T-helper 2 cell treated with Interferon-gamma antibody and Interleukin-4, amounts not matched to agents 100 ng/mL and 5 ng/mL, for 36 hours (primary cell): ENCODE data around the gene DBNL. TPM values are rescaled to one million over a fixed set of nuclear protein-coding genes. Genes with fewer than 3 reads are reported as not detected.

ENCODE experiments used
- intact Hi-C: fragments of 100-400 bp; cut with micrococcal nuclease; formaldehyde crosslinking; loops from one replicate; pipeline ENCODE4 v1.15.1; 2023
- total RNA-seq: library from RNA; stranded (reverse); gene quantifications from 2 replicates; pipeline ENCODE4 v1.2.3, GENCODE V29; 2022

Gene DBNL
- total RNA-seq, 1 donor from 2014 or later = 173 TPM

DNA sequence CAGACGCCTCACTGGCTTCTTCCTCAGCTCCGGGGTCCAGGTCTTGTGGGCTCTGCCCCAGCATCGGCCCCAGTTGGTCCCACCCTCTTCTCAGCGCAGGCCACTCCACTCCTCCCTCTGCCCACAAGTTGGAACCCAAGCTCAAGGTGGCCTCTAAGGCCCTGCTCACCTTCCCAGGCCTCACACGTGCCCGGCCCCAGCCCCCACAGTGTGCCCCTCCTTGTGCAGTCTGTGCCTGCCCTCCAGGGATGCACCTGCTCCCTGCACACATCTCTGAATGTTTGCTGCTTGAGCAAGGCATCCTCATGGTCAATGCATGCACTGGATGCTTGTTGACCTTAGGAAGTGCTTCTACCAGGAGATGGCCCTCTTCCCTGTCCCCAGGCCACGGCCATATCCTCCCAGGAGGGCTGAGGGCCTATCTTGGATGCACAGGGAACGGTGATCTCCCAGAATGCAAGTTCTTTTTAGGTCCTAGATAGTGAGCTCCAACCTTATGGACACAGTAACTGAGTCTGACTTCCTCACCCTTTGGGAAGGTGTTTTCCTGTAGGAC is 51.9 kb downstream of the DBNL start:
- intact Hi-C loops = no loop called here

DNA sequence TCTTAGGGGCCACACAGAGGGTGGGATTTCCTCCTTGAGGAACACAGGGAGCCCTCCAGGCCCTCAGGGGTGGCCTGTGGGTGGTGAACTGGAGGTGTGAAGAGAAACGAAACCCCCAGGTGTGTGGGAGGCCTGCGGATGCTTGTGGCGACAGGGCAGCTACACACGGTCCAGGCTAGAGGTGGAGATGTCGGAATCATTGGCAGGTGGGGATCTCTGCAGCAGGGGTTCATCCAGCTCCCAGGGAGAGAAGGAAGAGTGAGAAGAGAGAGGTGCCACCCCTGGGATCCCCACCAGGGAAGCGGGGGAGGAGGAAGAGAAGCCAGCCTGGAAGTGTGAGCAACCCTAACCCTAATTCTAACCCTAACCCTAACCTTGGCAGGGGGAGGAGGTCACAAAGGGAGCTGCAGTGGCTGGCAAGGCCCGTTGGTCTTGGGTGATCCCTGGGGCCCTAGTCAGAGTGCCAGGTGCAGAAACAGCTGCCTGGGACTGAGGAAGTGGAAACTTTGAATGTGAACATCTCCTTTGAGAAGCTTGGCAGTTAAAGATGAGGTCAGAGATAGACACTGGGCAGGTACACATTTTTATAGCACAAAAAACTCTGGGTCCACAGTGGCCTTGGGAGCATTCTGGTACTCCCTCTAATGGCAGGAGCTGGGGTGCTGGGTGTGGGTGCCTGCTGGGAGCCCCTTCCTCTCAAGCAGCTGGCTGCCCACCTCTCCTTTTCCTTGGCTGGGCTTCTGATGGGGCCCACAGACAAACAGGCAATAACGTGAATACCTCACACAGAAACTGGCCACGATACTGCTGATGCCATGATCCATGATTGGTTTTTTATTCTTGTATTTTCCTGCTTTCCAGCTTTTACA is 52.8 kb downstream of the DBNL start:
- intact Hi-C loops = loop anchor here (1.0 kb wide), 1 partner anchor 15 kb away; the partner anchor contains the start of gene POLM

DNA sequence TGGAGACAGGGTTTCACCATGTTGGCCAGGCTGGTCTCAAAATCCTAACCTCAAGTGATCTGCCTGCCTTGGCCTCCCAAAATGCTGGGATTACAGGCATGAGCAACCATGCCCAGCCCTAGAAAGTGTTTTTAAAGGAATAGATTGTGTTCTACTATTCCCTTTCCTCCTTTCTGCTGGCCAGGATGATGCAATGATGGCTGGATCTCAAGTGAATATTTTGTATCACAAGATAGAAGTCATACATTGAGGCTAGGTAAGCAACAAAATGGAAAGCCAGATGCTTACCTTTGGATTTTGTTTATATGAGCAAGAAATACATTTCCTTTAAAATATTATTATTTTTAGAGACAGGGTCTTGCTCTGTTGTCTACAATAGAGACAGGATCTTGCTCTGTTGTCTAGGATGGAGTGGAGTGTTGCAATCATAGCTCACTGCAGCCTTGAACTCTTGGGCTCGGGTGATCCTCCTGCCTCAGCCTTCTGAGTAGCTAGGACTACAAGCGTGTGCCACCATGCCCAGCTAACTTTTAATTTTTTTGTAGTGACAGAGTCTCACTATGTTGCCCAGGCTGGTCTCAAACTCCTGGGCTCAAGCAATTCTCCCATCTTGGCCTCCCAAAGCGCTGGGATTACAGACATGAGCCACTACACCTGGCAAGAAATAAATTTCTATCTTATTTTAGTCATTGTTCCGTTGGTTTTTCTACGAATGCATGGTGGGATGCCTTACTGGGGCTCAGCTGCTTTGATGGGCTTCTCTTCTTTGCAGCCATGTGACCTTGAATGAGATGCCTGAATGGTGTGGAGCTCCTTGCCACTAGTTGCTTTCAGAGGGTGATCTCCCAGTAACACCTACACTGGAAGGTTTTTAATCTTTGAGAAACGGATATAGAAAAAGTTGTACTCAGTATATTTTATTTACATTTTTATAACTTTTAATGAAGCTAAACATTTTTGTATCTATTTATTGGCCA is 53.9 kb downstream of the DBNL start:
- intact Hi-C loops = no loop called here

DNA sequence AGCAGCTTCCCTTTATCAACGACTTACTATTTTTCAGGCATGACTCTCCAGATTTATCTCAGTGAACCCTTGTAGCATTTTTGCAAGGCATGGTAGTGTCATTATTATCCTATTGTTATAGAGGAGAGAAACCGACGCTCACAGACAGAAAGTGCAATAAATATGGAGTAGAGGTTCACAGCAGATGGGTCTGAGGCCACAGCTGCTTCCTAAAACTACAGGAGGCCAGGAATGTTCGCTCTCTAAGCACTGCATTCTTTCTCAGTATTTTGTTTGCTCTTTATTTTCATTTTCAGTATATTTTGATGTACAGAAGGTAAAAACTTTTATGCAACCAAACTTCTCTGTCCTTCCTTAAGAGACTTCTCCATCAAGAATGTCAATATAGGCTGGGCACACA is 55.2 kb downstream of the DBNL start:
- intact Hi-C loops = no loop called here

DNA sequence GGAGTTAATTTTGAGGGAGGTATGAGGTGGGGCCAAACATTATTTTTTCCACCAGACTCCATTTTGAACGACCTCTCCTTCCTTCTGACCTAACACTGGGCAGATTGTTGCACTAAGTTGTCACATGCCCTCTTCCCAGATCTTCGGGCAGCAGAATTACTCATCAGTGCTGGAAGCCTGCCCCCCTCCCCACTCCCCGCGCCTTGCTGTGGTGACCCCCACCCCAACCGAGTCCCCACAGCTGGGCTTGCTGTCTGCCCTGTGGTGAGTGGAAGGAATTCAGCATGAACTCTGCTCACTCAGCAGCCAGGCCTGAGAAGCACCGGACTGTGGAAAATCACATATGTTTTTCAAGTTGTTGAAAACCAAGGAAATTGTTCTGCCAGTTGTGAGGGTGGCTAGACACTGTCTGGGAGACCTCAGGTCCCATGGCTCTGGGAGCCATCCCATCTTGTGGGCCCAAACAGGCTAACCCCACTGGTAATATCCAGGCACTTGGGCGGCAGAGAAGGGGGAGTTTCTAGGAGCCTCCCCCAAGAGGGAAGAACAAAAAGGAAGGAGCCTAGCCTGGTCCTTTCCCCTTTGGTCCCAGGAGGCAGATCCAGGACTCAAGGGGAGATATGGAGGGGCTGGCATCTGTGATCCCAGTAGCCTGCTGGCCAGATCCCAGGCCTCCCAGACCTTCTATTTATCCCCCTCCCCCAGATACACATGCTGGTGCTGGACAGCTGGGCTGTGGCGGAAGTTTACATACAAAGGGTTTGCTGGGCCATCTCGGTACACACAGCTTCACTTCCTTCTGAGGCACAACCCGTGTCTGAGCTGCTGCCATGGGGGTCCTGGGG is 56.2 kb downstream of the DBNL start:
- intact Hi-C loops = no loop called here

DNA sequence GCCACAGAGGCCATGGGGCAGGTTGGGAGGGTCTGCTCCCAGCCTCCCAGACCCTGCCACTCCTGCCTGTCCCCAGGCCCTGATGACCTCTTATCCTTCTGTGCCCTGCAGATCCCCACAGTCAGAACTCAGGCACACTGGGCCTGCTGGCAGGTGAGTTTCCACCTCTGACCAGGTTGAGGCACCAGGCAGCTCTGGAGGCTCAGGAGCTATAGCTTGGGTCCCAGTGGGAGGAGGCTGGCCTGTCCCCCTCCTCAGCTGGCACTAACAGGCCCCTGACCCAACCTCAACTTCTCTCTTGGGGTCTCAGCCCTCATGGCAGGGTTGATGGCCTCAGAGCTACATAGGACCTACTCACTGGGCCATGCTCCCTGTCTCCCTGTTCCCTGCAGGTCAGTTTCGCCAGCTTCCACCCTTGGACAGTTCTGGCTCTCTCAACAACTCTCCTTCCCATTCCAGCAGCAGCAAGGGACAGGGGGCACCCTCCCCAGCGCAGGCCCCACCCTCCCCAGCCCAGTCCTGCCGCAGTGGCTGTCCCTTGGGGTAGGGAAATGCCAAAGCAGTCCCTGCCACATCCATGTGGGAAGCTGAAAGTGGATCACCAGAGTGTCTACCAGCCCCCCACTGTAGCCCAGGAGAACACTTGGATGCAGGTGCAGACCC is 56.9 kb downstream of the DBNL start:
- intact Hi-C loops = no loop called here

DNA sequence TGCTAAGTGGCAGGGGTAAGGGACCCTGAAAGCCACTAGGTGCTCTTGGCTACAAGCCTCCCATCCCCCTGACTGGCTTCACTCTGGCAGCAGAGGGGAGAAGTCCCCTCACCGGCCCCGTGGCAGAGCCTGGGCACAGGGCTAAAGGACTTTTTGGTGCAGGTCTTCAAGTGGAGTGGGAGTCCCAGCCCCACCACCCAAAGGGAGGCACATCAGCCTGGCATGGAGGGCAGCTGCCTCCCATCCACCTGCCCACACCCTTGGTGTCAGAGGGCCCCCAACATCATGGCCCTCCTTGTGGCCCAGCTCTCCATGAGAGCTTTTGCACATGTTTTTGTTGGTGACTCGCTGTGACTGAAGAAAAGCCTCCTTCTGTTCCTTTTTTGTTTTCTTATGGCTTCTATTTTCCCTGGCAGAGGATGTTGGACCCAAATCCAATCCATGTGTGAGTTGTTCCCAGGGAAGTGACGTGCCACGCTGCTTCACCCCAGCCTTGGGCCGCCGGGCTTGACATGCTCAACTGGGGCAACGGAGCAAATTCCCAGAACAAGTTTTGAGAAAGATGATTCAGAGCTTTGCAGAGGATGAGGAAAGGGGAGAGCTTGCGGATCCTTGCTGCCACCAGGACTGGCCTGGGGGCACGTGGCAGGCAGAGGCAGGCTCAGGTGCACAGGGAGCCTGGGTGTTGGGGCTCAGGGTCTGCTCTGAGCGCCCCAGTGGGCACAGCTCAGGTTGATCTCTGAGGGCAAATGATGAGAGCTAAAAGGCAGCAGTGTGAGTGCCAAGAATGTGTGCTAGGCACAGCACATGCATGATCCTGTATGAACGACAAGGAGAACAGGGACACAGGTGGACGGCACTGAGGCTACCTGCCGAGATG is 57.7 kb downstream of the DBNL start:
- intact Hi-C loops = no loop called here

DNA sequence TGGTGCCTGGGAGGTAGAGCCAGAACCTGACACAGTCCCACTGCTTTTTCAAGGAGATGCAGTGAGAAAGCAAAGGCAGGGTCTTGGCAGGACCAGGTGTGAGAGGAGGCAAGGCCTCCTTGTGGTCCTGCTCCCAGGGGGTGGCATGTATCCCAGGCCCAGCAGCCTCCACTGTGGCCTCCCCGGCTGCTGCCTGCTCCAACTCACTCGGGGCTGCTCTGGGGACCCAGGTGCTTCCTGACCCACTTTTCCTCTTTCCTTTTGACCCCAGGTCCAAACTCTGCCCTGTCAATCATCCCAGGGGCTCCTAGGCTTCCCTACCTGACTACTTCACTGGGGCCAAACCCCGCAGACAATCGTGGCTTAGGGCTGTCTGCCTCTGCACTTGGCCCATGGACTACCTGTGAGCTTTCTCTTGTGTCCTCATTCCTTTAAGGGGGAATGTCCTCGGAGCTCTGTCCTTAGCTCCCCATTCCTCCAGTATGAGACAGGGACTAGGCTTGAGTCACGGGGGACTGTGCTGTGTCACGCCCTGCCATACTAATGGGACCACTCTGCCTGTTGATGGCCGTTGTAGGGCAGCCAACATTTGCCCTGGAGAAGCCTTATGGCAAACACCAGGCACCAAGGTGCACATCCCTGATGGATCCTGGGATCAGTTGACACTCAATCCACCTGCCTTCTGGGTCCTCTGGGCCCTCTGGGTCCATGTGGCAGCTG is 58.5 kb downstream of the DBNL start:
- intact Hi-C loops = no loop called here

DNA sequence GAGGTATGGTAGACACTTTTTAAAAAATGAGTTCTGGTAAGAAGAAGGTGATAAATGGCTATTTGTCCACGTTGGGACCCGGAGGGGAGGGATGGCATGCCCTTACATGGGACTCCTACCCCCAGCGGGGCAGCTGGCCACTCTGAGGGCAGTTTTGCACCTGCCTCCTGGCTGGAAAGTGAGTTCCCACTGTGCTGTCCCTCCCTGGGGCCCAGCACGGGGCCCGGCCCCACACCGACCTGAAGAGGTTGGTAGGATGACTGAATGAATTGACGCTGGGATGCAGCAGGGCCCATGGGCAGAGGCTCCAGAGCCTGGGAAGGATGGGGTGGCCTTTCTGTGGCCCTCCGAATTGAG is 59.0 kb downstream of the DBNL start:
- intact Hi-C loops = no loop called here

DNA sequence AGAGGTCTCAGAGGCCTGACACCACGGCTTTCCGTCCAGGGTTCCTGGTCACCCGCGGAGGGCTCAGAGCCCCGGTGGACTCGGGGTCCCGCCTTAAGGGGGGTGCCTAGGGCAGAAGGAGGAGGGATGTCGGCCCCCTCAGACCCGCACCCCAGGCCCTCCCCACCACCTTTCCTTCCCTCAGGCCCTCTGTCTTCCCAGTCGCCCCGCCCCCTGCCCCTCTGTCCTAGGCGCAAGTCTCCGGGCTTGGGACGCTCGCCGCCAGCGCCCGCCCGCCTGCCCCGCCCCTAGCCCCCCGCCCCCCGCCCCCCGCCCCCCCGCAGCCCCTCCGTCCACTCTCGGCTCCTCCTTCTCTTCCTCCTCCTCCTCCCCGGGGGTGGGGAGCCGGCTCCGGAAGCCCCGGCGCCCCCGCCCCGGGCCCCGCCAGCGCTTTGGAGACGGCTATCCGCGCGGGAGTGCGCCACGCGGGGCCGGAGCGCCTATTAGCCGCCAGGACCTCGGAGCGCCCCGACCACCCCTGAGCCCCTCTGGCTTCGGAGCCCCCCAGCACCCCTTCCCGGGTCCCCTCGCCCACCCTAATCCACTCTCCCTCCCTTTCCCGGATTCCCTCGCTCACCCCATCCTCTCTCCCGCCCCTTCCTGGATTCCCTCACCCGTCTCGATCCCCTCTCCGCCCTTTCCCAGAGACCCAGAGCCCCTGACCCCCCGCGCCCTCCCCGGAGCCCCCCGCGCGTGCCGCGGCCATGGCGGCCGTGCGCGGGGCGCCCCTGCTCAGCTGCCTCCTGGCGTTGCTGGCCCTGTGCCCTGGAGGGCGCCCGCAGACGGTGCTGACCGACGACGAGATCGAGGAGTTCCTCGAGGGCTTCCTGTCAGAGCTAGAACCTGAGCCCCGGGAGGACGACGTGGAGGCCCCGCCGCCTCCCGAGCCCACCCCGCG is 59.7 kb downstream of the DBNL start, which contains the start of gene AEBP1:
TSS of gene AEBP1 (plus strand) at position 423 of the 937 bp plus-strand sequence. CDS start at position 744, 321 bp downstream.
- intact Hi-C loops = no loop called here

DNA sequence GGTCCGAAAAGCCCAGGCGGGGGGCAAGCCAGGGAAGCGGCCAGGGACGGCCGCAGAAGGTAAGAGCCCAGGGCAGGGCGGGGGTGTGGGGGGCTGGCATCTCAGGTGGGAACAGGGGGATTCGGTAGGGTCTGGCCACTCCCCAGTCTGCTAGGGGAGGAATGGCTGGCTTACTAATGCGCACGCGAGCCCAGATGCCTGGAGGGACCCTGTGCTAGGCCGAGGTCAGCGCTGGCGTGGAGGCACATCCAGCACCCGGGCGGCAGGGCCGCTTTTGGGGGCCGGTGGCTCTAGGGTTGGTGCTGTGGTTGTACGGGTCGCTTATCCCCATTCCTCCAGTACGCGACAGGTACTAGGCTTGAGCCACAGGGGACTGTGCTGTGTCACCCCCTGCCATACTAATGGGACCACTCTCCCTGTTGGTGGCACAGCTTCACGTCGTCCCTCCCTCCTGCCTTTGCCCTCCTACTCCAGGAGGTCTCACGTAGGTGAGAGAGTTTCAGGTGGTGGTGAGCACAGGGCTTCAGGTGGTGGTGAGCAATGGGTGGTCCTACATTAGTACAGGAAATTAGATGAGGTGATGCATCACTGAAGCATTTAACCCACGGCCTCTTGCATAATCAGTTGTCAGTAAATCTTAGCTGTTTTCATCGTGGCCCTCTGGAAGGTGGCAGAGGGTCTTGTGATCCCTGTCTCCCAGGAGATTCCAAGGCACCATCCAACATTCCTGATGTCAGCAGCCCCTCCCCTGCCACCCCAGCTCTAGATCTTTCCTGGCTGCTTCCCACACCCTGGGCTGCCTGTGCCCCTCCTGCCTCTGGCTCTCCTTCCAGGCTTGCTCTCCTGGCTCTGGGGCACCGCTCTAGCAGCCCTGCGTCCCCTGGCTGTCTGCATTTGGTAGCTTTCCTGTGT is 60.6 kb downstream of the DBNL start:
- intact Hi-C loops = no loop called here

DNA sequence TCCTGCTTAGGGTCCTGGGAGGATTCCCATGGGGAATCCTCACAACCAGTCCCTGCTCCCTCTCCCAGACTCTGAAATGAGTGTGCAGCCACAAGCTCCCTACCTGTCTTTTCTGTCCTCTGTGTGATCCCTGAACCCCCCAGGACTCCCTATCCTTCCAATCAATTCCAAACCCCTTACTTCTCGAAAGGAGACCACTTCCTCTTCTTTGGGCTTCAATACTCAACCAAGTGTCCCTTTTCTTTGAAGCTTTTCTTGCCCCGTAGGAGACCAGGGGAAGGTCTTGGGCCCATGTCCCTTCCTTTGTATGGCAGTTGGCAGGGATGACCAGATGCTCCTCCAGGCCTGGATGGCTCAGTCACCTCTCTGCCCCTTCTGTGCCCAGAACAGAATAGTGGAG is 61.3 kb downstream of the DBNL start:
- intact Hi-C loops = no loop called here

DNA sequence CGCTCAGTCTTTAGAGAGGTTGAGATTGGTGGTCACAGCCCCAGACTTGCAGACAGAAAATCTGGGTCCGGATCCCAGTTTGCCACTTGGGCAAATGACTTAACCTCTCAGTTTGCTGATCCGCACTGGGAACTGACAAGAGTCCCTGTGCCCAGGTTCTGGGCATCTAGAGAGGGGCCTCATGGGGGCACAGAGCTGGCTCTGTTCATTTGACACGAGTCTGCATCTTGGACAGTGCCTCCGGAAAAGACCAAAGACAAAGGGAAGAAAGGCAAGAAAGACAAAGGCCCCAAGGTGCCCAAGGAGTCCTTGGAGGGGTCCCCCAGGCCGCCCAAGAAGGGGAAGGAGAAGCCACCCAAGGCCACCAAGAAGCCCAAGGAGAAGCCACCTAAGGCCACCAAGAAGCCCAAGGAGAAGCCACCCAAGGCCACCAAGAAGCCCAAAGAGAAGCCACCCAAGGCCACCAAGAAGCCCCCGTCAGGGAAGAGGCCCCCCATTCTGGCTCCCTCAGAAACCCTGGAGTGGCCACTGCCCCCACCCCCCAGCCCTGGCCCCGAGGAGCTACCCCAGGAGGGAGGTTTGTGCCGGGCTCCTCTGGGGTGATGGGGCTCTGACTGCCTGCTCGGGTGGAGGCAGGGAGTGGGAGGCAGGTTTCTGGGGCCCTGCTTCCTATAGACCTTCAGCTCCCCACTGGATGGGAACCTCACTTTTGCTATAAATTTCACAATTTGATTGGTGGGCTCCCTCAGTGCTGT is 62.0 kb downstream of the DBNL start:
- intact Hi-C loops = no loop called here

DNA sequence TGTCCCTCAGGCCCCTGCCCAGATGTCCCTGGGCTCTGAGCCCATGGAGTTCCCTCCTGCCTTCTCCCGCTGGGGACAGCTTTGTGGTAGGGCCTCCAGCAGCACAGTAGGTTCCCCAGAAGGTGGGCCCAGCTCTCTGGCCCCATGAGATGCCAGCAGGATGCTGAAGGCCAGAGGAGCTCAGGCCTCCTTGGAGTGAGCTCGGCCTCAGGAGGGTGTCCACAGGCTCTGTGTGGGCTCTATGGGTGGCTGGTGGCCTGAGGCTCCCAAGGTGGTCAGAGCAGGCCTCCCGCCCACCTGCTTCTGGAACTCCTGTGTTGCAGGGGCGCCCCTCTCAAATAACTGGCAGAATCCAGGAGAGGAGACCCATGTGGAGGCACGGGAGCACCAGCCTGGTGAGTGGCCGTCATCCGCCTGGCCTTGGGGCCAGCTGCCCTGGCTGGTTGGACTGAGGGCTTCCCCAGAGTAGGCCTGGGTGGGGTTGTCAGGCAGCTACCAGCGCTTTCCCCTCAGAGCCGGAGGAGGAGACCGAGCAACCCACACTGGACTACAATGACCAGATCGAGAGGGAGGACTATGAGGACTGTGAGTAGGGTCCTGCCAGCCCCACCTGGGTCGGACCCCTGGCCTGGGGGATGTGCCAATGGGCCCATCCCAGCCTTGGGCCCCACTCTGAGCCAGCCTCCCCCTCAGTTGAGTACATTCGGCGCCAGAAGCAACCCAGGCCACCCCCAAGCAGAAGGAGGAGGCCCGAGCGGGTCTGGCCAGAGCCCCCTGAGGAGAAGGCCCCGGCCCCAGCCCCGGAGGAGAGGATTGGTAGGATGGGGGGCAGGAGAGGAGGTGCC is 62.8 kb downstream of the DBNL start:
- intact Hi-C loops = no loop called here
